Measurements from ENCODE around the gene ST3GAL3. TPM values are rescaled to one million over a fixed set of nuclear protein-coding genes. Genes with fewer than 3 reads are reported as not detected.

Gene ST3GAL3
- total RNA-seq, 1 donor from 2014 or later = 18.7 TPM

- H3K27me3 ChIP-seq = no peaks in the 10 kb centered on the region
- peak overlapping the region; percentile 64 to 79 for H3K4me3 ChIP-seq
- intact Hi-C loops (cut with DNase I) = no loop called here
- H3K4me1 ChIP-seq = peaks cover 35% of the 10 kb centered on the region
- TF ChIP-seq POLR2AphosphoS5 (IDR thresholded peaks at IDR 0.05; ENCODE audit: insufficient read depth in 1 of 2, low read depth in 1 of 2) = no peak
- H3K36me3 ChIP-seq = no peaks in the 10 kb centered on the region
- no peaks in the 10 kb centered on the region for H3K9me3 ChIP-seq
- peak overlapping the region; percentile 95 for H3K27ac ChIP-seq
- DNase-seq (ENCODE audit: extremely low spot score in 2 of 2) = no peak
Observed at GRCh38 chr1:43947061-43947873, 239.9 kb downstream of the ST3GAL3 start.

DNA sequence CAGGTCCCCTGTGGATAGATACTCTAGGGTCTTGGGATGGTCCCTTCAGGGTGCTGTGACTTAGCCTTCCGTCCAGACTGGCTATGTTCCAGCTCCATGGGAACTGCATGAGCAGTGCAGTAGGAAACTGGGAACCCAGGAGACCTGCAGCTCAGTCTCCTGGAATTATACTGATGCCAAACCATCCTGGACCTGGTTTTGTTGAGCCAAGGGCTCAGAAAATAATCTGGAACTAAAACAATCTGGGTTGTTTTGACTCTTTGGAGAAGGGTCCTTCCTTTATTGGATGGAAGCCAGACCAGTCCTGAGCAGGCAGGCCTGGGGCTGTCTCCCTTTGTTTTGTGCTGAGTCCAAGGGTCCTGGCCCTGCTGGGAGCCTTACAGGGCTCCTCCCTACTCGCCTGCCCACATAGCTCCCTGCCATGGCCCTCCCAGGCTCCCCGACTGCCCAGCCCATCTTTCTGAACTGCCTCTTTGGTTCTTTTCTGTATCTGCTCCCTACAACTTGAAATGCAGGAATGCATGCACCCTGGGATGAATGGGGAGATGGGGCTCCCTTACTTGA, 240.6 kb downstream of the ST3GAL3 start:
- H3K4me1 ChIP-seq = peaks cover 35% of the 10 kb centered on the region
- no peak for DNase-seq (ENCODE audit: extremely low spot score in 2 of 2)
- H3K9me3 ChIP-seq = no peaks in the 10 kb centered on the region
- no peaks in the 10 kb centered on the region for H3K27me3 ChIP-seq
- TF ChIP-seq POLR2A (IDR thresholded peaks at IDR 0.05) = no peak
- TF ChIP-seq CTCF (IDR thresholded peaks at IDR 0.05) = no peak
- TF ChIP-seq POLR2AphosphoS5 (IDR thresholded peaks at IDR 0.05; ENCODE audit: insufficient read depth in 1 of 2, low read depth in 1 of 2) = no peak
- no peaks in the 10 kb centered on the region for H3K36me3 ChIP-seq
- peak overlapping the region; percentile 64 to 79 for H3K4me3 ChIP-seq
- intact Hi-C loops (cut with DNase I) = no loop called here
- no peak overlapping the region for H3K27ac ChIP-seq

GRCh38 chr1:43949678-43950077, 242.3 kb downstream of the ST3GAL3 start:
- H3K9me3 ChIP-seq = no peaks in the 10 kb centered on the region
- no peak overlapping the region for H3K4me3 ChIP-seq
- no peak overlapping the region for H3K27ac ChIP-seq
- intact Hi-C loops (cut with DNase I) = no loop called here
- peaks cover 35% of the 10 kb centered on the region for H3K4me1 ChIP-seq
- DNase-seq (ENCODE audit: extremely low spot score in 2 of 2) = no peak
- TF ChIP-seq CTCF (IDR thresholded peaks at IDR 0.05) (no peak), POLR2A (IDR thresholded peaks at IDR 0.05) (no peak), POLR2AphosphoS5 (IDR thresholded peaks at IDR 0.05; ENCODE audit: insufficient read depth in 1 of 2, low read depth in 1 of 2) (no peak)
- H3K36me3 ChIP-seq = no peaks in the 10 kb centered on the region
- no peaks in the 10 kb centered on the region for H3K27me3 ChIP-seq

DNA sequence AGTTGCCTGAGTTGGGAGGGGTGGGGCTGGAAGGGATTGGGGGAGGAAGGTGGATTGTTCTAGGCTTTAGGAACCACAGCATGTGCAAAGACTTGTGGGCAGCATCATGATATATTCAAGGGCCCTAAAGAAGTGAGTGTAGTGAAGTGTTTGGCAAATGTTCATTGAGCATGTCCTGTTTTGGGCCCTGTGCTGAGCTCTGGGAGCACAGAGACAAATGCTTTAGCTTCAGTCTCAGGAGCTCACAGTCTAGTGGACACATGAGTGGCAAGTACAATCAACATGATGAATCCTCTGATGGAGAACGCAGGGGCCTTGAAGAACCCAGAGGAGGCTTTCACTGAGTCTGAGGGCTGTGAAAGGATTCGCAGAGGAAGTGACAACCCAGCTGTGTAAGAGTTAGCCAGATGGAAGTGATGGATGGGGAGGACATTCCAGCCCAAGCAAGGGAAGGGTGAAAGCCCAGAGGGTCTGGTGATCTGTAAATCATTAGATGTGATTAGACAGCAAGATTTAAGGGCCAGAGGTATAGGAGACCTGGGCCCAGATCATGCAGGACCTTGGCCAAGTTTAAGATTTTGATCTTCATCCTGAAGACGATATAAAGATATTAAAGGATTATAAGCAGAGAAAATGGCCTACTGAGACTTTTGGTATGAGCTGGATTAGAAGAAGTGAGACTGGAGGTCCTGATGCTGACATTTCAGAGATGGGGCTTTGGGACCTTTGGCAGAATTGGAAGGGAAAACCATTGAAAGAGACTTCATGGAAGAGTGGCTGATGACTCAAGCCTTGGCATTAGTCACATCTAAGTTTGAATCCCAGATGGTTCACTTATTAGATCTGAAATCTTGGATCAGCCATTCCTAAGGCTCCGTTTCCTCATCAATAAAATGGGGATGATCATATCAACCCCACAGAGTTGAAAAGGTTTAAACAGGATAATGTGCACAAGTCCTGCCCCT, 244.0 kb downstream of the ST3GAL3 start:
- DNase-seq (ENCODE audit: extremely low spot score in 2 of 2) = no peak
- H3K9me3 ChIP-seq = no peaks in the 10 kb centered on the region
- H3K36me3 ChIP-seq = no peaks in the 10 kb centered on the region
- no peak overlapping the region for H3K27ac ChIP-seq
- no peaks in the 10 kb centered on the region for H3K27me3 ChIP-seq
- intact Hi-C loops (cut with DNase I) = no loop called here
- no peak overlapping the region for H3K4me3 ChIP-seq
- peaks cover 23% of the 10 kb centered on the region for H3K4me1 ChIP-seq
- no peak for TF ChIP-seq CTCF (IDR thresholded peaks at IDR 0.05)
- no peak for TF ChIP-seq POLR2A (IDR thresholded peaks at IDR 0.05)
- no peak for TF ChIP-seq POLR2AphosphoS5 (IDR thresholded peaks at IDR 0.05; ENCODE audit: insufficient read depth in 1 of 2, low read depth in 1 of 2)

GRCh38 chr1:43952731-43953346, 245.5 kb downstream of the ST3GAL3 start:
- H3K9me3 ChIP-seq = no peaks in the 10 kb centered on the region
- peaks cover 13% of the 10 kb centered on the region for H3K4me1 ChIP-seq
- no peaks in the 10 kb centered on the region for H3K27me3 ChIP-seq
- intact Hi-C loops (cut with DNase I) = no loop called here
- no peak overlapping the region for H3K27ac ChIP-seq
- no peak for TF ChIP-seq POLR2AphosphoS5 (IDR thresholded peaks at IDR 0.05; ENCODE audit: insufficient read depth in 1 of 2, low read depth in 1 of 2)
- TF ChIP-seq POLR2A (IDR thresholded peaks at IDR 0.05) = no peak
- TF ChIP-seq CTCF (IDR thresholded peaks at IDR 0.05) = no peak
- H3K4me3 ChIP-seq = no peak overlapping the region
- no peak for DNase-seq (ENCODE audit: extremely low spot score in 2 of 2)
- peaks cover 0 to 12% of the 10 kb centered on the region in 2 donors for H3K36me3 ChIP-seq

All from vagina (tissue), 2 donors.